HS-27A (cell line): ENCODE measurements around the gene CAST.

Experiments used
- DNase-seq: peaks from one replicate; pipeline ENCODE4 v3.0.0-alpha.2; 2012; ENCODE audit warnings: low read depth, missing footprints

The CAST gene

DNA sequence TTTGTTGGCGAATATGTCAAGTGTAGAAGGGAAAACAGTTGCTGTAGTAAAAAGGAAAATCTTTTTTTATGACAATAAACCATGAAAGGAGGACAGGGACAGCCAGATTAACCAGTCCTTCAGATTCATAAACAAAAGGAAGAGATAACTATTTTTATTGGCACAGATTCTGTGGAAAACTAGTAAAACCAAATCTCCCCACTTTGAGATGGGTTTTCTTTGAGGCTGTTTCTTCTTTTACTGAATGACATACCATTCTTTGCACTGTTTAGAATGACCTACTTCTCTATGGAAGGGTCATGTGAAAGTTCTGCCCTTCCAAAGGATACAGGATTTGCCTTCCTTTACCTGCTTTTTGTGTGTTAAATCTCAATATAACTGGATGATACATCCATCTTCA is 13.7 kb downstream of the CAST start:
- no peak for DNase-seq

DNA sequence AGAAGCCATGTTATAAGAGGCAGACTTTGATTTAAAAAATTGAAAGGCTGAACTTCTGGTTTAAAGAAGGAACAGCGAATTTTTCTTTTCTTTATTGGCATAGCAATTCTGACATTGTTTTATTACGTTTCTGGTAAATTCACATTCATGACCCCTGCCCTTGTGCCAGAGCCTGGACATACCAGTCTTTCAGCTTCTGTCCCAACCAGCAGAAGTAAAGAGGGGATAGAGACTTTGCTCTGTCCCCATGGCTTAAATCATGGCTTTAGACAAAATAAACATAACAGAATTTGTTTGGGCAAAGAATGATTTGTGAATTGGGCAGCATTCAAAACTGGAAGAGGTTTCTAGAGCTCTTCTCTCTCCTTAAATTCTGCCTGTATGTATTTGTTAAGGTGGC is 15.3 kb downstream of the CAST start:
- no peak for DNase-seq

DNA sequence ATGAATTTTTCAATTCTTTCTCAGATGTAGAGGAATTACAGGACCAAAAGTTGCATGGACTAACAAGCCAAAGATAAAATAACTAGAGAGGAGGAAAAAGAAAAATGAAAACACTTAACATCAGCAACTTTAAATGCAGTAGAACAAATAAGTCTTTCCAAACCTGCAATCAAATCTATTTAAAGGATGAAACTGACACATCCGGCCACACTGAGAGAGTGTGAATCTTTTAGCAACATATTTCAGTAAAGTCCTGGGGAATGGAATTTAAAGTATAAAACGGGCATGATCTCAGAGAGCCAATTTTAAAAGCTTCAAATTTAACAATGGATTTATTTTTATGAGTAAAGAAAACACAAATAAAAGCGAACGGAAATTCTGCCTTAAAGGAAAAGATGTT is 17.1 kb downstream of the CAST start:
- no peak for DNase-seq

DNA sequence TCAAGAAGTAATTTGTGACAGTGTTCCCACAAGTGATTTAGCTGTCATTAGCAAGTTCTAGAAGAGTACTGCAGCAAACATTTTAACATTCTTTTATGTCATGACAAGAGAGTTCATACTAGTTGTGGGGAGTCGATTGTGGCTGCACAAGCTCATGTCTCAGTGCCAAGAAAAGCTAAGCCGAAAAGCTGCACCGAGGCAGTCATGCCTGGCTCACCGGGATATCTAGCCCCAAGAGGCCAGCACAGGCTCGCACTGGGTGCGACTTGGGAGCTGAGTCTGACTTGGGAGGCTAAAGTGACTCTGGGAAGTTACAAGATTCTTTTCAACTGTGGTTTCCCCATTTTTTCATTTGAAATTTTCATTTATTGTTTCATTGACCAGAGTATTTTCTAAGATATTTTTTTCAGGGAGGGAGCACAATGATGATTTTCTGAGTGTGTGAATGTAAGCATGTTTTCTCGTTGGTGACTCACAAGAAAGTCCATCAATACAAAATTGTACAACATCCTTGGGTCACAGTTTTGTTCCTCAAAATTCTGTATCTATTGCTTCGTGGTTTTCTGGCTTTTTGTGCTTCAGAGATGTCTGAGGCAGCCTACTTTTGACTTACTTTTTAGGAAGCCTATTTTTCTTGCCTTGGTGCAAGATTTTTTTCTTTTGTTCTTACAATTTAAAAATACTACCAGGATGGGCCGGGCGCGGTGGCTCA is 18.7 kb downstream of the CAST start:
- no peak for DNase-seq

DNA sequence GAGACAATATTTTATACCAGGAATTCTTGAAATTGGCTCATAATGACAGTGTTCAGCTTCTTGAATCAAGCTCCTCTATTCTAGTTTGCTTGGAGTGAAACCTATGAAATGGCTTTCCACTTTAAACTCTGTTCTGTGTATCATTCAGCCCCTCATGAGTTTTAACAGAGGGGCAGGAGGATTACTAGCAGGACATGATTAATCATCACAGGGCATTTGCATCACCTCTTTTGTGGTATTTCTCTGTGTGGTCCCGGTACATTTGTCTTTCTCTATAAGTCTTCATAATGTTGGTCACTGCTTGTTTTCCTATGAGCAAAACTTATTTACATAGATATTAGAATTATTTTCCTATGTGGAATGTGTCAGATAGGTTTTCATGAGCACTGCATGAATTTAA is 21.2 kb downstream of the CAST start:
- no peak for DNase-seq

DNA sequence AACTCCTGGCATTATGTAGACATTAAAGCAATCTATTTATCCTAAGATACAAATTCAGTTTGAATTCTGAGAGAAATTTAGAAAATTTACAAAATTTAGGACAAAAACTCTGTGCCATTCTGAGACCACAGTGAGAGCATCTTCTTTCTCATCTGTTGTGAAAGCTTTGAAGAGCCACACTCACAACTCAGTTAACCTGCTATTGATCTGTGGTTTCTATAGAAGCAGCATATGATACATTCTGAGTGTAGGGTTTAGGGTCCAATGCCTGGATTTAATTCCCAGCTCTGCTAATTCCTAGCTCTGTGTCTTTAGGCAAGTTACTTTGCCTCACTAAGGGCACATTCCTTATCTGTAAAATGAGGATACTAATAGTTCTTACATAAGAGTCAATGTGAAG is 21.6 kb downstream of the CAST start:
- DNase-seq = no peak

DNA sequence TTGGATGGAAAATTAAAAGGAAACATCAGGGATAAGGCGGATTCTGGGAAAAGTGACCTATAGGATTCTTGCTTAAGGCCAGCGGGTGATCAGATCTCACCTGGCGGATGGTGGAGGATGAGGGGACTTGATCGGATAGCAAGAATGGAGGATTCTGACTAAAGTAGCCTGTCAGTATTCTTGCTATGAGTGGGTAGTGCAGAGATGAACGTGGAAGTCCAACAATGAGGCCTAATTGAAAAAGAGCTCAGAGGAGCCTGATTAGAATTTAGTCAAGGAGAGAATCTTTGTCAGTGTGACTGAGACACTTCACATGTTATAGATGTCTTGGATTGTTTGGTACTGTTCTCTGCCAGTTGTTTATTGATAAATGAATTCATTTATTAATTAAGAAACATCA is 24.9 kb downstream of the CAST start:
- DNase-seq = no peak

DNA sequence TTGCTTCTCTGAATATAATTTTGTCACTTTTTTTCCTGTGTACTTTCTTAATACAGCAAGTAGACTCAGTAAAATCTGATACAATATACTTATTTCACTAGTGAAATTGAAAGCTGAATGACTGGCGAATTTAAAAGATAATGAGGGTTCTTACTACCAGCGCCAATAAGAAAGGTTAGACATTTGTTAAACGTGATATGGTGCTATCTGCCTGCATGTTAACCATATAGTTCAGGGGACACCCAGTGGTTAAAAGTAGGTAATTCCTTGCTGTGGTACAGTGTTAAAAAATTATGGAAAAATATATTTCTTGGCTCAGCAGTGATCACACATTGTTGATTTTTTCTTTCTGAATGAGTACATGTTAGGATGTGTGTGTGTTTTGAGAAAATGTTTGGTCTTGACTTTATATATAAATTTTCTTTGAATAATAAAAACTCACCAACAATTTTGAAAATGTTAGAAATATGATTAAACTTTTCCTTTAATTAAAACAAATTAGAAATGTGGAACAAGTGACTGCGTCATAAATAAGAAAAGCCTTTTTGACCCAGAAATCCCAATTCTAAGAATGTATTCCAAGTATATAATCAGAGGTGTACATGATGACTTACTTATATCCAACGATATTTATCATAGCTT is 25.8 kb downstream of the CAST start:
- no peak for DNase-seq

DNA sequence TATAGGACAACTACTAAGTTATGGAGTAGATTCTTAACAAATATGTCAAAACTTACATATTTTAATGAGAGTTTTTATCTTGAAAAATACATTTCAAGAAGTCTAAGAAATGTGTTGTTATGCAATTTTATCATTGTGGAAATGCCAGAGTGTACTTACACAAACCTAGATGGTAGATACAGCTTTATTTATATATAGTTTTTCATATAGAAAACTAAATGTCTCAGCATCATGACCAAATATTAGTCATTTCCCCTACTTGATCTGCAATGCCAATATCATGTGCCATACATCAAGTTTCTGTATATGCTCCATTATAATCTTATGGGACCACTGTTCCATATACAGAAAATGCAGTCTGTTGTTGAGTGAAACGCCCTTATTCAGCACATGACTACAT is 28.7 kb downstream of the CAST start:
- no peak for DNase-seq

DNA sequence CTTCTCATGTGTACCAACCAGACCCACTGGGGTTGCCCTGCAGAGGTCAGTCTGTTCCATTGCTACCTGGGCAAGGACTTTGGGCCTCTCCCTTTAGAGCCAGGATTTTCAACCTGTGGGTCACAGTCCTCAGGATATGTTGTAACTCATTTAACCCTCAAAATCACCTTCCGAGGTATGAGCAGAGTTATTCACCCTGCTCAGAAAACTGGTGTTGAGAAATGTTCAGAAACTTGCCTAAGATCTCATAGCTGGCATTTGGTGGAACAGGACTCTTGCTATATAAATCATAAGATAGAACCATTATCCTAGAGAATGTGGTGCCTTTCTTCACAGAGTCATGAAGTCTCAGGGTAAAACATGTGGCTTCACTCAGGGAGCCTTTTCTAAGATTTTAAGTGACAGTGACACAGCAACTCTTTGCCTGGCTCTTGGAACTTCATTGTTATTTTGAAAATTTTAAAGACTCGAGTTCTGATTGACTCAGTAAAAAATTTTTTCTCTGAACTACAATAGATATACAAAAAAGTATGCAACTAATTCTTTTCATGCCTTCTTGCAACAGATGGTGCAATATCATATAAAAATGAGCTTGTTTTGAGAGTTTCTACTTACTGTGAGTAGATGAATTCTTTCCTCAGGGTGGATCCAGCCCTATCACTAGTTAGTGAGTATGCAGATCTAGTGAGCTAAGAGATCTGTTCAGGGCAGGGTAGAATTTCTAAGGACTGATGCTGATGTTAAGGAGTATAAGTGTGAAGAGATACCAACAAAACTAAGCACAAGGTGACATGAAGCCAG is 29.5 kb downstream of the CAST start:
- DNase-seq = no peak

DNA sequence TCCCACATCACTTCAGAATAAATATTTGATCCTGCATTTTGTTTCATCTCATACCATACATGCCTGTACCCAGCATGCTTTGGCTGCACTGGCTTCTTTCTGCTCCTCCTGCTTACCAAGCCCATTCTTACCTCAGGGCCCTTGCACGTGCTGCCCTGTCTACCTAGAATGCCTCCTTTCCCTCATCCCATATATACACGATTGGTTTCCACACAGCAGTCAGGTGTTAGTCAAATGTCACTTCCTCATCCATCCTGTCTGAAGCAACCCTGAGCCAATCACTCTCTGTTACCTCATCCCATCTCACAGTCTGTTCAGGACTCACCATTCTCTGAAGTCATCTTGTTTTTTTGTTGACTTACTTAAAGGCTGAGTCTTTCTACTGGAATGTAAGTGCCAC is 30.3 kb downstream of the CAST start:
- DNase-seq = no peak

DNA sequence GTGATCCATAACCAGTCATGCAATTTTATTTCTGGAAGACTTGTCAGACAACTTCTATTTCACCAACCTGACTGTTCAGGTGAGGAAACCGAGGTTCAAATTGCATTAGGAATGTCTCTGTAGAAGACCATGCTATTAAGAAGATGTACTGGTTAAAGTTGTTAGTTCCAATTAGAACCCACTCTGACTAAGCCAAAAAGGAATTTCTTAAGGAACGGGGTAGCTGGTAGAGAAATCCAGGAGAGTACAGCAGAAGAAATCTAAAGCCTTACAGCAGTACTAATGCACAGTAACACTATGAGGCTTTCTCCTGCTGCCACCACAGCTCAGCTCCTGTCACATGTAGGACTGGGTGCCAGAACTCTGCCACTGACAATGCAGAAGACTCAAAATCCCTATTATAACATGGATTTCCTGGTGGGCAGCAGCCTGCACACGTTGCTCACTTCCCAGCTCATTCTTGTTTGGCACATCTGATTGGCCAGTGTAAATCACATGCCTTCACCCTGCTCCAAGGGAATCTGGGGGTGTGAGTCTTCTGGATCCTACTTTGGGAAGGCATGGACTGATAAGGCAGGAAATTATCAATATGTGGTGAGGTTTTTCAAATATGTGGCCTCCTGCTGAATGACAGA is 37.1 kb downstream of the CAST start:
- no peak for DNase-seq

DNA sequence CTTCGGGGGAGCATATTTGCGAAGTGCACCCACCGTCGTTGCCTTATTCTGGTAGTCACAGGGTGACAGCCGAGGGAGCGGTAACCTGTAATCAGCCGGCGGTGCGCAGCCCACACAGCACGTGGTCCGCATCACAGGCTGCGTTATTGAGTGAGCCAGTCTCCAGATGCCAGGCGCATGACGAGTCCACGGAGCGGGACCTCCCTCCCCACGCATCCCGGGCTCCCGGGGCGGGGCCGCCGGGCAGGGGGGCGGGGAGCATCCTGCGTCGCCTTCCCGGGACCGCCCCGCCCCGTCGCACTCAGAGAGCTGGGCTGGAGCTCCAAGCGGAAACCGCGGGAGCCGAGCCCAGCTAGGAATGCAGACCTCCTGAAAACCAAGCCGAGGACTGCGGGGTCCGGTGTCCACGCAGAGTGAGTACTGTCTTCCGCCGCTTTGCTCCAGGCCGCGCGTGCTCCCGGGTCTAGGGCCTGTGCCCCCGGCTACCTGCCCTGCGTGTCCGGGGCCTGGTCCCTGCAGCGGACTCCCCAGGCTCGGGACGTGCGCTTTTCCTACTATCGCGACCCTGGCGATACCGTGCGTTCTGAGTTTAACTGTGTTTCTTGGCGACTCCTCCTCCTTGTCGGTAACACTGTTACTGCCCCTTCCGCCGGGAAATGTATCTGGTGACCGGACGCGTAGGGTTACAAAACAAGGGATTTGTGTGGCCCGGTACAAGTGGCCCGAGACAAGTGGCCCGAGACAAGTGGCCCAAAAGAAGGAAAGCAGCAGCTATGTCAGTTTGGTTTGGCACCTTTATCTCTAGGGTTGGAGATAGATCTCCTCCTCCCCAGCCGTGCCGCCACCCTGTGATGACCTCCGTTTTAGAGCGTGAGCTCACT is 40.6 kb downstream of the CAST start:
- DNase-seq = peak; percentile 70

DNA sequence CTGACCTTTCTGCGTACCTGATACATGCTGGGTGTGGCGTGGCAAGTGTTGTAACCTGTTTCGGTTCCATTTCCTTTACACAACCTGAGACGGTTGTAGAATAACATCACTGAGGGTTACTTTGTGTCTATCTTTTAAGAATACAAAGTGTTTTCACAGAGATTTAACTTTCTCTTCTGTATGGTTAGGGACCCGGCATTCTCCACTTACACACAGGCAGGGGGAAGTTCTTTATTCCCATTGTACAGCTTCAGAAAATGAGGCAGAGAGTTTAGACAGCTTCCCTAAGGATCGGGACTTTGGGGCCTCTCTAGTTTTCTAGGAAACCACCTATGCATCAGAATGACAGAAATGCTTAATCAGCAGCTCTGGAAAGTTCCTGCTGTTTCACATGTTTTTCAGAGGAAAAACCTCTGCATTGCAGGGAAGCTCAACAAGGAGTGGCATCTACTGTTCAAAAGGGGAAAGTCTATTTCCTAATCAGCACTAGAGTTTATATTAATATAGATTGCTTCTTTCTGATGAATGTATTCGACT is 41.3 kb downstream of the CAST start:
- DNase-seq = no peak

DNA sequence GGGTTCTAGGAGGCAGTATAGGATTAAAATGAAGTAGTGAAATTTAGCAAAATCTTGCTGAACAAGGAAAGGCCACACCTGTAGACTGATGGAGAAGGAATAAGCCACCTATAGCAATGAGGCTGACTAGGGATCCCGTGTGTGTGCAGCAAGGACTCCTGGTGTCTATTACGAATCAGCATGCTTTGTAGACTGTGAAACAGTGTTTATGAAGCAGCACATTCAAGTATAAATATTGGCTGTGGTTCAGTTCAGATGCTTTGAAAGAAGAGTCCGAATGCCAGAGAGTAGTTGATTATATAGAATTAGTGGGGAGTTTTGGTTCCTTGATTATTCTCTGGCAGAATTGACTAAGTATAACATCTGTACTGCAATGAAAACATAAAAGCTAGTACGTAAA is 41.8 kb downstream of the CAST start:
- no peak for DNase-seq

DNA sequence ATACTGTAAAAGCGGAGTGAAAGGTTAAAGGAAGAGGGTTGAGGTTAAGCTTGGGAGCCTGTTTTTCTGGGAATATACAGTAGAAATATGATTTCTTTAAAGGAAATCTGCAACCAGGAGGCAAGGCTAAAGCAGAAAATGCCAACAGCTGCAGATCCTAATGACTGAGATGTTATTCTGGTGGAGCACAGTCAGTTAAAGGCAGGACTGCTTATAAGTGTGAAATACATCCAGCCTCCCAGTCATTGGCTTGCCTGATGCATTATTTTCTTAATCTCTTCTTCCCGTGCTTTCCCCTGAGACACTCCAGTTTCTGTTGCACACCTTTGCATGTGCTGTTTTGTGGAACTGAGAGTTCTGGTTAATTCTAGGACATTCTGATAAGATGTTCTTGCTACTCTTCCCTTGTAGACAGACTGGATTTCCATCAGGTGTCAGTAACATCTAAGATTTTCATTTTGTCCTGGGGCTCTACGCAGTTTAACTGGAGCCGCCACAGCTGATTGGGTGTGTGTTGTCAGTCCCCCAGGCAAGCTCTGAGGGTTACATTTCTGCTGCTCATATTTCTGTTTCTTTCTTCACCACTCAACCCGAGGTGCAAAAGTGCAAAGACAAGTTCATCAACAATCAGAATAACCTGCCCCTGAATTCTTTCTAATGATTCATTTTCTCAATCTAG is 44.4 kb downstream of the CAST start:
- no peak for DNase-seq

DNA sequence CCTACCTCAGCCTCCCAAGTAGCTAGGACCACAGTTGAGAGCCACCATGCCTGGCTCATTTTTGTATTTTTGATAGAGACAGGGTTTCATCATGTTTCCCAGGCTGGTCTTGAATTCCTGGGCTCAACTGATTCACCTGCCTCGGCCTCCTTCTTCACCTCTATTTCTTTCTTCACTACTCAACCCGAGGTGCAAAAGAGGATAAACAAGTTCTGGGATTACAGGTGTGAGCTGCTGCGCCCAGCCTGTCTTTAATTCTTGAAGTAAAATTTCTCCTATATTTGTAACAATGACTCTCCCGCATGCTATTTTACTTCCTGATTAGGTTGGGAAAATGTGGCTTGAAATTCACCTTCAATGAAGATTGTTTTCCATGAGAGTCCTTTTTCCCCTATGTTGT is 46.4 kb downstream of the CAST start:
- DNase-seq = no peak

DNA sequence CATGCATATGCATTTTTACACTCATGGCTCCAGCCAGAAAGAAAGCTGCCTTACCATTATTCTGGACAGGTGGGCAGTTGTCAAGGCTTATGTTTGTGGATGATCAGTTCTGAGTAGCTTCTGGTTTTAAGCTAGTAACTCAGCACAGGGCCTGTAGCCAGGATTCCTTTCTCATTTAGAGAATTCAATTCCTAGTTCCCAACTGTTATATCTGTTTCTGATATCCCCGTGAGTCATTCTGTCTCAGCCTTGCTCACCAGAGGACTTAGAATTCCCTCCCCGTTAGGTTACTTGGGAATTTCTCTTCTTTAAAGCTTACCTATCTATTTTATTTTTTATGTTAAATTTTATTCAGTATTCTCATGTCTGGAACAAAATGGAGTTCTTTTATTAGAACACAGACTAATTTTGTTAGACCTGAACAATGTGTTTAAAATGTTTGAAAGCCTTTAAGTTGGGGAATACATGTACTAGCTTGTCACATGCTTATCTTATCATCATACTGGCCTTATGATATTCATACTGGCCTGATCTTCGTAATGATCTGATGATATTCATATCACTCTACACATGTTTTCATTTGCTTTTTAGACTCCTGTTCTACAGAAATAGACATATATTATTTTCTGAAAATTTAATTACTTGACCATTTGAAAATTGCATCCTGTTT is 47.1 kb downstream of the CAST start:
- DNase-seq = peak; percentile 23

DNA sequence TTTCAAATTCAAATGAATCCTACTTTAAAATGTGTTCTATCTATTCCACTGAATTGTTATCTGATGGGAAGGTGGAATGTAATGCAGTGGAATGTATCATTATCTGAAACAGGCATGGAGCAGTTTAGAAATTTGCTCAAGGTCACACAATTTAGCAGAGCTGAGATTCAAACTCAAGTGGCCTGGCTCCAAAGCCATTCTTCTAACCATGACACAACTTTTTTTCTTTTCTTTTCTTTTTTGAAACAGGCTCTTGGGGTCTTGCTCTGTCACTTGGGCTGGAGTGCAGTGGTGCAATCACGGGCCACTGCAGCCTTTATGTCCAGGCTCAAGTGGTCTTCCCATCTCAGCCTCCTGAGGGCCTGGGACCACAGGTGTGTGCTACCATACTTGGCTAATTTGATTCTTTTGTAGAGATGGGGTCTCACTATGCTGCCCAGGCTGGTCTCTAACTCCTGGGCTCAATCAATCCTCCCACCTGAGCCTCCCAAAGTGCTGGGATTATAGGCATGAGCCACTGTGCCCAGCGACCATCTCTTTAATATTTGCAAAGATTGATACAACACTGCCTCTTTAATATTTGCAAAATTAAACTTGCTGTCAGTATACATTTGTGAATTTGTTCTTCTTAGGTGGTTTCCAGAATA is 50.0 kb downstream of the CAST start:
- no peak for DNase-seq

DNA sequence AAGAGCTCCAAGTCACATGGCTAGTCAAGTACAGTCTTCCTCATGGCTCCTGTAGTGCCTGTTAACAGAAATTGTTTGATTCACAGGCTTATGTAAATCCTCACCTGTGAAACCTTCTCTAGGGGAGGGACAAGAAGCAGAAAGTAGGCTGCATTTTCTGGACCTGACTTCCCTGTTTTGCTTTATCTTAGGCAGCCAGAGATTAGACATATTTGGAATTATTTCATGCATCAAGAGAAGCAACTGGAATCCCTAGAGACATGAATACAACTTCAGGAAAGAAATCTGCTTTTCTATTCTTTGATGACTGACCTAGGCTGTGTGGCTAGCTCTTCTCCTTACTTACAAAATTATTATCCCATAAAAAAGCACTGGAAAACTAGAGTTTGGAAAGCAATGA is 52.3 kb downstream of the CAST start:
- no peak for DNase-seq
